ENCODE measurements around the gene UBE2D1. TPM values are rescaled to one million over a fixed set of nuclear protein-coding genes. Genes with fewer than 3 reads are reported as not detected.

The UBE2D1 gene
- total and polyA plus RNA-seq, 2 of the 8 experiments (the other 6 are each of a cell fraction or from before 2014, with no cell fraction given): 21.2 to 33.5 TPM

- no peak overlapping the region for H3K4me2 ChIP-seq (ENCODE audit: insufficient read depth in 1 of 2, low read depth in 2 of 2, low read length in 2 of 2)
- 85% methylated on average over 9 of the region's 9 CpGs; no CpG with 5 or more reads in 1 of the 2 experiments for WGBS, 2 experiments (ENCODE audit: extremely low coverage in 1 of 2, insufficient coverage in 1 of 2, insufficient read length in 1 of 2, insufficient replicate concordance in 2 of 2, low coverage in 1 of 2, low lambda C conversion rate in 2 of 2, missing lambda C conversion rate in 1 of 2)
- H4K91ac ChIP-seq (replicated peaks; ENCODE audit: insufficient read length, low read length): no peak overlapping the region
These were observed 25.7 kb downstream of the UBE2D1 start for GRCh38 chr10:58360412-58361004.

More at GRCh38 chr10:58360412-58361004, 25.7 kb downstream of the UBE2D1 start:
- H3K4me3 ChIP-seq (ENCODE audit: extremely low read depth in 1 of 4, insufficient read depth in 2 of 4, low read depth in 3 of 4, low read length in 4 of 4): no peak overlapping the region
- H2AK5ac ChIP-seq (ENCODE audit: low read depth, low read length): no peak overlapping the region
- no peaks in the 10 kb centered on the region; the same call in 1 of the 2 replicates for H3K79me1 ChIP-seq (ENCODE audit: low read depth, low read length)
- H3K27me3 ChIP-seq (replicated peaks in 1 of 4; ENCODE audit: control insufficient read depth in 3 of 4, extremely low read depth in 1 of 4, insufficient read depth in 3 of 4, low read length in 3 of 4): no peaks in the 10 kb centered on the region
- TF ChIP-seq TAF7 (optimal IDR thresholded peaks at IDR 0.05; ENCODE audit: borderline replicate concordance, low read depth, low read length) (no peak), GABPA (IDR thresholded peaks at IDR 0.05; ENCODE audit: borderline replicate concordance, insufficient read depth, low read length) (no peak)
- no peak overlapping the region for H3K4ac ChIP-seq (replicated peaks; ENCODE audit: insufficient read length, low read depth, low read length)
- H2BK5ac ChIP-seq (ENCODE audit: low read depth, low read length): no peak overlapping the region
- H2BK120ac ChIP-seq (replicated peaks; ENCODE audit: low read depth, low read length): no peak overlapping the region
- ChIA-PET CTCF (ENCODE audit: partially characterized antibody) (interaction anchor here (0.6 to 1.2 kb wide), 4 partner anchors 24 to 104 kb away, joined by 3 read pairs; no protein-coding TSS in a partner anchor), POLR2A (ENCODE audit: partially characterized antibody) (interaction anchor here (0.8 kb wide), 1 partner anchor 24 kb away, joined by 3 read pairs; the partner anchor contains the start of gene TFAM)
- H3K9me3 ChIP-seq (ENCODE audit: insufficient read depth in 2 of 2, low read depth in 1 of 2, low read length in 1 of 2): no peaks in the 10 kb centered on the region
- H3K56ac ChIP-seq (replicated peaks; ENCODE audit: insufficient read length, low read depth, low read length): no peak overlapping the region
- H2BK20ac ChIP-seq (ENCODE audit: low read length): no peak overlapping the region
- H4K8ac ChIP-seq (ENCODE audit: extremely low read depth, insufficient read depth, low read length): no peak overlapping the region
- H3K9ac ChIP-seq (replicated peaks in 1 of 4; ENCODE audit: extremely low read depth in 1 of 4, low read depth in 3 of 4, low read length in 3 of 4): no peak overlapping the region
- H2AFZ ChIP-seq (ENCODE audit: low read length): no peak overlapping the region
- no peak overlapping the region for H4K5ac ChIP-seq (ENCODE audit: insufficient read length, low read depth, low read length)
- no peak overlapping the region for H3K23ac ChIP-seq (ENCODE audit: insufficient read length)
- no peak overlapping the region for H3K18ac ChIP-seq (ENCODE audit: extremely low read depth, low read length)
- FAIRE-seq (no peak), DNase-seq (ENCODE audit: low read depth in 1 of 2, low spot score in 2 of 2) (no peak)
- H3K14ac ChIP-seq (ENCODE audit: insufficient read length): no peak overlapping the region
- H4K20me1 ChIP-seq (replicated peaks in 1 of 2; ENCODE audit: control insufficient read depth in 1 of 2, insufficient read depth in 2 of 2, low read length in 2 of 2): peaks cover 0 to 3% of the 10 kb centered on the region in 2 experiments
- H3K36me3 ChIP-seq (ENCODE audit: control insufficient read depth in 2 of 4, insufficient read depth in 4 of 4, low read length in 3 of 4): peaks cover 2 to 11% (median 3%) of the 10 kb centered on the region in 4 experiments; a peak in 2 of 8 replicates
- H3K27ac ChIP-seq (ENCODE audit: low read depth, low read length): no peak overlapping the region
- H3K23me2 ChIP-seq (ENCODE audit: low read depth, low read length): no peaks in the 10 kb centered on the region
- peaks cover 0 to 23% of the 10 kb centered on the region in 2 experiments; a peak in 2 of 4 replicates for H3K79me2 ChIP-seq (ENCODE audit: control insufficient read depth in 1 of 2, insufficient read depth in 2 of 2, low read length in 2 of 2)
- H3K4me1 ChIP-seq (replicated peaks in 1 of 4; ENCODE audit: control insufficient read depth in 3 of 4, insufficient read depth in 4 of 4, low read length in 3 of 4): no peaks in the 10 kb centered on the region; a peak in 1 of 7 replicates
- H2BK12ac ChIP-seq (ENCODE audit: low read depth, low read length): no peak overlapping the region
- H2BK15ac ChIP-seq (ENCODE audit: low read length): no peak overlapping the region

Data from H1 (cell line).